Mucosa of stomach (tissue), 1 donor: ENCODE measurements around the gene HOXC6.

ENCODE experiments used
- H3K27me3 ChIP-seq: one replicate; pipeline ENCODE4 v1.7.0; 2013; ENCODE audit warnings: mild to moderate bottlenecking, low read length; ENCODE audit not compliant: control insufficient read depth, insufficient read depth
- H3K36me3 ChIP-seq: one replicate; pipeline ENCODE4 v1.7.0; 2013; ENCODE audit warnings: low read length; ENCODE audit not compliant: control insufficient read depth, insufficient read depth
- H3K4me1 ChIP-seq: one replicate; pipeline ENCODE4 v1.7.0; 2013; ENCODE audit warnings: mild to moderate bottlenecking, low read length; ENCODE audit not compliant: control insufficient read depth, insufficient read depth
- H3K4me3 ChIP-seq: one replicate; pipeline ENCODE4 v1.7.0; 2013; ENCODE audit warnings: low read length
- H3K9ac ChIP-seq: one replicate; pipeline ENCODE4 v1.7.0; 2013; ENCODE audit warnings: mild to moderate bottlenecking, low read length, moderate library complexity
- H3K9me3 ChIP-seq: one replicate; pipeline ENCODE4 v1.7.0; 2013; ENCODE audit warnings: mild to moderate bottlenecking, low read length, moderate library complexity; ENCODE audit not compliant: control insufficient read depth
- donor health status: Pancreatic carcinoma.

HOXC6 gene

GRCh38 chr12:54017027-54017788 is 11.0 kb upstream of the HOXC6 start:
- Histone ChIP-seq H3K27me3 (peaks cover 98% of the 10 kb centered on the region), H3K9ac (peak overlapping the region; percentile 22), H3K9me3 (no peaks in the 10 kb centered on the region), H3K4me1 (peaks cover 31% of the 10 kb centered on the region), H3K36me3 (no peaks in the 10 kb centered on the region), H3K4me3 (no peak overlapping the region)

DNA sequence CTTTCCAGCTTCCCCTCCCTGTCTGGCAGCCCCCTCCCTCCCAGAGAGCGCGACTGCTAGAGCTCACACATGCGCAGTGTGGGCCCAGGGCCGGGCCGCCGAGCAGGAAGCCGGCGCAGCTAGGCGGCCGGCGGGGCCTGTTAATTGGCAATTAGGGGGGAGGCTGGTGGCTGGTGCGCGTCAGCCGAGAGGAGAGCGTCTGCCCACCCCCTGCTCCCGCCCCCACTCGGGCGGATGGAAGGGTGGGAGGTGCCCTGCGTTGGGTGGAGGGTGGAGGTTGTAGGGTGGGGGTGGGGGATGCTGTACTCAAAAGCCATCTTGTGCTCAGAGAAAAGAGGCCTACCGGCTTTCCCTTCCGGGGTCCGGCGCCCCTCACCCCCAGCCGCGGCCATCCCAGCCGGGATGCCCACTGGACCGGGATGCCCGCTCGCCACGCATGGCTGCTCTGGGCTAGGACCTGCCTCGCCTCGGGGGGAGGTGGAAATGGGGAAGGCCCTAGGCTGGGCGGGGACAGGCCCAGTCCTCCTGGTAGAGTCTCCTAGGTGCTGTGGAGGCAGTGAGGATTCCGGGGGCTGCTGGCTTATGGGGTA is 10.3 kb upstream of the HOXC6 start:
- no peaks in the 10 kb centered on the region for H3K9me3 ChIP-seq
- H3K27me3 ChIP-seq, result peaks cover 98% of the 10 kb centered on the region
- no peaks in the 10 kb centered on the region for H3K36me3 ChIP-seq
- H3K9ac ChIP-seq, result peak overlapping the region; percentile 22
- no peak overlapping the region for H3K4me3 ChIP-seq
- H3K4me1 ChIP-seq, result peaks cover 31% of the 10 kb centered on the region

GRCh38 chr12:54018468-54018984 is 9.7 kb upstream of the HOXC6 start:
- no peak overlapping the region for H3K4me3 ChIP-seq
- peaks cover 31% of the 10 kb centered on the region for H3K4me1 ChIP-seq
- H3K27me3 ChIP-seq, result peaks cover 98% of the 10 kb centered on the region

GRCh38 chr12:54019091-54019811 is 9.0 kb upstream of the HOXC6 start:
- no peak overlapping the region for H3K4me3 ChIP-seq

More at GRCh38 chr12:54018468-54018984, 9.7 kb upstream of the HOXC6 start:
- Histone ChIP-seq H3K36me3 (no peaks in the 10 kb centered on the region), H3K9me3 (no peaks in the 10 kb centered on the region), H3K9ac (no peak overlapping the region)

DNA sequence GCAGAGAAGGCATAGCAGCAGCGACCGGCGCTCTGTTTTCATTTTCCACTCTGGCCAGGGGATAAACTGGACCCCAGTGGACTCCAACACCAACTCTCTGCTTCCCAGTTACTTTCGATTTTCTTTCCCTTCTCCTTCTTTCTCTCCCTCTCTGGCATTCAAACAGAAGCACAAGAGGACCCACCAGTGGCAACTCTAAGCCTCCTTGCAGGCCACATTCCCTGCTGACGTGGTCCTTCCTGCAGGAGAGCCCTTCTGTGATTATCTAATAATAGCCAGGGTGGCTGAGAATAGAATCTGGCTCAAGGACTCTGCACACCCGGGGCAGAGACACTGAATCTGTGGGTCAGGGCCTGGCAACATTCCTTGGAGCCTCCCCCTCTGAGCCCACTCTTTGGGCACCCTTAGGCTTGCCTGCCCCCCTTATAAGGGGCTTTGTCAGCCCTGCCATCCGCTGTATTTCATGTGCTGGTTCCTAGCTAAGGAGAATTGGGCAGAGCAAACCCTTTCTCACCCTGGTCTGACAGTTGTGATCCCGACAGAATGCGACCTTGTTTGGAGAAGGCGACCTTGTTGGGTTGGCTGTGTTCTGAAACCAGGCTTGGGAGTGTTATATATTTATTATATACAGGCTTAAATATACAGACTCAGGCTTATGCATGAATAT is 8.2 kb upstream of the HOXC6 start:
- no peak overlapping the region for H3K4me3 ChIP-seq
- no peaks in the 10 kb centered on the region for H3K36me3 ChIP-seq
- no peaks in the 10 kb centered on the region for H3K9me3 ChIP-seq
- no peak overlapping the region for H3K9ac ChIP-seq
- peaks cover 28% of the 10 kb centered on the region for H3K4me1 ChIP-seq
- H3K27me3 ChIP-seq, result peaks cover 98% of the 10 kb centered on the region

More at GRCh38 chr12:54019091-54019811, 9.0 kb upstream of the HOXC6 start:
- no peaks in the 10 kb centered on the region for H3K36me3 ChIP-seq
- no peaks in the 10 kb centered on the region for H3K9me3 ChIP-seq
- H3K27me3 ChIP-seq, result peaks cover 98% of the 10 kb centered on the region
- H3K4me1 ChIP-seq, result peaks cover 31% of the 10 kb centered on the region
- no peak overlapping the region for H3K9ac ChIP-seq

DNA sequence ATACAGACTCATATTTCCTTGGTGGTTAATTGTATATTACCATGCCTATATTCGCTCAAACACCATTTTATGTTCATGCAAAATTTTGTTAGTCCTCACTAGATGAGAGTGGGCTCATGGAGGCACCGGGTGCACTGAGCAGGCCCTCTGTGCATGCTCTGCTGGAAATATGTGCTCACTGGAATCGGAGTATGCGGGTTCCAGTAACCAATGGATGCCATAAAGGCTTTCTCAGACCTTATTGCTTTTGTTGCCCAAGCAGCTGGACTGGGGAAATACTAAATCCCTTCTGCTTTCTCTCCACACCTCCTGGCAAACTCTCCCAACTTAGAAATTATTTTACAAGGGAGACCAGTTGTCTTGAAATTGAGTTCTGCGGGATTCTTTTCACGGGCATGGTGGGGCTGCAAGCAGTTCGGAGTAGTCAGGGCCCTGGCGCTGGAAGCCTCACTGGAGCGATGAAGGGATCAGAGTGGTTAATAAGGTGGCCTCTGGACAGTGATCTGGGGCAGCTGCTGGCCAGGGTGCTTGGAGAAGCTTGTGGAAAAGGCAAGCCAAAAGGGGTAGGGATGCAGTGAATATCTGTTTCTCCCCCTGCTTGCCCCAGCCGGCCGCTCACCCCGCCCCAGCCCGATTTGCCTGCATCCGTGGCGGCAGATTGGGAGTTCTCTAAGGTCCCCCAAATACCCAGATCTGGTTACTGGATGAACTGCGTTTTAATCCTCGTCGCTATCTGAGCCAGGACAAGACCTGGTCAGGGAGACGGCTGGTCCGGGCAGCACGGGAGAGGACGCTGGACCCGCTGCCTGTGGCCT is 7.4 kb upstream of the HOXC6 start:
- H3K9ac ChIP-seq, result no peak overlapping the region
- H3K27me3 ChIP-seq, result peaks cover 98% of the 10 kb centered on the region
- peaks cover 22% of the 10 kb centered on the region for H3K4me1 ChIP-seq
- H3K9me3 ChIP-seq, result no peaks in the 10 kb centered on the region
- H3K36me3 ChIP-seq, result no peaks in the 10 kb centered on the region
- H3K4me3 ChIP-seq, result no peak overlapping the region

DNA sequence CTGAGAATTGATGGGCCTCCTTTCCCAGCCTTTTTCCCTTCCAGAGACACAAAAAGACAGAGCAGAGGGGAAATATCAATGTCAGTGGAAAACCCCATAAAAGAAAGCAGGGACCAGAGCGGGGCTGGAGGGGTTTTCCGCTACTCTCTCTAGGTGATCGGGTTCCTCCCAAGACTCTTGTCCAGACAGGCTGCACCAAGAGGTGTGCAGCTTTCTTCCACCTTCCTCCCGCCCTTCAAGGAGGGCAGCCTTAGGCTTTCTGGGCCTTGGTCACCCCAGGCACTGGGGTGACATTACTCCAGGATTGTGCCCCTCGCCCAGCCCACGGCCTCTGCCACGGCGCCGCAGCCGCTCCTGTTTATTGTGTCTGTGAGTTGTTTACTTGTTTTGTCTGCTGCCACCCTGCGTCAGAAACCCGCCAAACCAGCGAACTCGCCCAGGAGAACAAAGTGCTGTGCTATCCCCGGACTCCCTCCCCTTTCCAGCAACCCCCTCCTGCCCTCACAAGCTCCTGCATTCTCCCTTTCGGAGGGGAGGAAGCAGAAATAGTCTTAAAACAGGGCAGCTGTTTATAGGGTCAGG is 6.7 kb upstream of the HOXC6 start:
- H3K9me3 ChIP-seq, result no peaks in the 10 kb centered on the region
- no peak overlapping the region for H3K9ac ChIP-seq
- H3K36me3 ChIP-seq, result no peaks in the 10 kb centered on the region
- no peak overlapping the region for H3K4me3 ChIP-seq
- H3K4me1 ChIP-seq, result peaks cover 22% of the 10 kb centered on the region
- H3K27me3 ChIP-seq, result peaks cover 99% of the 10 kb centered on the region

DNA sequence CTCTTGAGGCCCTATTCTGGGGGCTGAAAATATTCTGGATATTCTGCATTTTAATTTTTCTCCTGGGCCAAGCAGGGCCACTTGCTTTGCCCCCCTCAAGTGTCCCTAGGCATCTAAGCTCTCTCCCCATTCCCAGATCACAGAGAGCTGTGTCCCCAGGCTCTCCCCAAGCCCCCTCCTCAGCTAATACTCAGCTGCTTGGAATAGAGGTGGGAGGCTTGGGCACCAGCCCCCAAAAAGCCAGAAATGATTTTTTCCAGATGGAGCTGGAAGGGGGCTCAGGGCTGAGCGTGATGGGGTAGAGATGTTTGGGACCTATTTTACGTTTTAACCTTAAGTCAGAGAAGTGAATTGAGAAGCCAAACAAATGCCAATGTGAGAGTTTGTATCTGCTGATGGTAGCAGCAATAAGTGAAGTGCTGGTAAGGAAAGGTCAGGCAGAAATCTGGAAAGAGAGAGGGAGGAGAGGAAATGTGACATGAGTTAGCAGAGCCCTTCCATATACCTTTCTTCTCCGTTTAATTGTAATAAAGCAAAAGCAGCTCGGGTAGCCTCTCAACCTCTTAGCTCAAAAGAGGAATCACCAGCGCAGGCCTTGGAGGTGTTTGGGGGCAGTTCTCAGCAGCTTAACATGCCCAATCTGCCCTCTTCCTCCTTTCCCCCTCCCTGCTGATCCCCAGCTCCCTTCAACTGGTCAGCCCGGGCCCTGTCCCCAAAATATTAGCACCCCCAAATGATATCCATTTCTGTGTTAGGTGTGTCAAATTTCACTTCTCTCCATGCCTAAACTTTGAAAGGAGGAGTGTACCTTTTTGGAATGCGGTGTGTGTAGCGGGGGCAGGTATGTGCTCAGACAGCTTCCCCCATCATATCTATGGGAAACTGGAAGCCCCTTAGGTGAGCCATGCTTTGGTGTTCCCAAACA is 5.0 kb upstream of the HOXC6 start:
- peaks cover 98% of the 10 kb centered on the region for H3K27me3 ChIP-seq
- no peaks in the 10 kb centered on the region for H3K36me3 ChIP-seq
- H3K9ac ChIP-seq, result no peak overlapping the region
- H3K4me3 ChIP-seq, result no peak overlapping the region
- no peaks in the 10 kb centered on the region for H3K9me3 ChIP-seq
- H3K4me1 ChIP-seq, result peaks cover 13% of the 10 kb centered on the region

- no peak overlapping the region for H3K4me3 ChIP-seq
- no peaks in the 10 kb centered on the region for H3K36me3 ChIP-seq
- H3K9ac ChIP-seq, result no peak overlapping the region
- H3K9me3 ChIP-seq, result no peaks in the 10 kb centered on the region
- peaks cover 99% of the 10 kb centered on the region for H3K27me3 ChIP-seq
- H3K4me1 ChIP-seq, result peaks cover 7% of the 10 kb centered on the region
These were observed 4.1 kb upstream of the HOXC6 start for GRCh38 chr12:54024127-54024526.

DNA sequence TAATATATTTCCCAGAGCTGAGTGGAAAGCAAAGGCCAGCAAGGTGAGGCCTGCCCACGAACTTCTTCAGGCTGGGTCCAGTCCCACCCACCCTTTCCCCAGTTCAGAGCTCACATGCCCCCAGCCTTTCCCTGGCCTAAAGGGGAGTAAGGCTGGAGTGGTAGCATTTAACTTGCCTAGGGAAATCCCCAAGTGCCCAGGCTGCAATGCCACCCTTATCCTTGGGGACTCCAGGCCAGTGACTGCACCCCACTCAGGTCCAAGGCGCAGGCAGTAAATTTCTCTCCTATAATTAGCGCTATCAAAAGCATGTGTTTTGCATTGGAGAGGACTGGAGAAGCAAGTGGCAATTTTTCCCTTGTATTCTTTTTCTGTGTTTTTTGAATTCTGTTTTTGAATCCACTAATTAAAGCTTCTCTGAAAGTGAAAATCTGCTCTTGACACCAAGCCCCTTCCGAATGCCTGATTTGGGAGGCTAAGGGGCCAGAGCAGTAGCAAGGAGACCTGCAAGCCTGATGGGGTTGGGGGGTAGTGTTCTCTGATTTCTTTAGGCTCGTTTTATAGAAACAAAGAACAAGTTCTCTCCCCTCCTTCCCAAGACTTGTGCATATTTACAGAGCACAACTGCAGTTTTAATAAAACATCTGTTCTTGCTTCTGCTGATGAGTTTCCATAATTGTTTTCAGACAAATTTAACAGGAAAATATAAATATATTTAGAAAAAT is 3.5 kb upstream of the HOXC6 start:
- Histone ChIP-seq H3K9ac (no peak overlapping the region), H3K36me3 (no peaks in the 10 kb centered on the region), H3K4me3 (no peak overlapping the region), H3K27me3 (peaks cover 97% of the 10 kb centered on the region), H3K4me1 (peaks cover under 1% of the 10 kb centered on the region), H3K9me3 (no peaks in the 10 kb centered on the region)
